Ishikawa (cell line): ENCODE measurements around the gene CTPS2.

Experiments
- CEBPB ChIP-seq: IDR thresholded peaks from 2 replicates; pipeline ENCODE4 v1.6.1; 2012
- CREB1 ChIP-seq: IDR thresholded peaks from 2 replicates; pipeline ENCODE4 v1.6.1; 2012; ENCODE audit warnings: low read depth
- EGR1 ChIP-seq: IDR thresholded peaks from 2 replicates; pipeline ENCODE4 v1.6.1; 2012
- EP300 ChIP-seq: IDR thresholded peaks from 2 replicates; pipeline ENCODE4 v1.6.1; 2012; ENCODE audit warnings: borderline replicate concordance
- FOXM1 ChIP-seq: IDR thresholded peaks from 2 replicates; pipeline ENCODE4 v1.6.1; 2012; ENCODE audit warnings: low read depth, borderline replicate concordance
- NFIC ChIP-seq: IDR thresholded peaks from 2 replicates; pipeline ENCODE4 v1.6.1; 2012
- RAD21 ChIP-seq: IDR thresholded peaks from 2 replicates; pipeline ENCODE4 v1.6.1; 2012; ENCODE audit warnings: low read depth
- TAF1 ChIP-seq: IDR thresholded peaks from 2 replicates; pipeline ENCODE4 v1.6.1; 2012; ENCODE audit warnings: low read depth, mild to moderate bottlenecking
- TCF12 ChIP-seq: IDR thresholded peaks from 2 replicates; pipeline ENCODE4 v1.6.1; 2012; ENCODE audit warnings: low read depth
- TEAD4 ChIP-seq: IDR thresholded peaks from 2 replicates; pipeline ENCODE4 v1.6.1; 2012
- YY1 ChIP-seq: IDR thresholded peaks from 2 replicates; pipeline ENCODE4 v1.6.1; 2012; ENCODE audit warnings: low read depth
- ZBTB7A ChIP-seq: IDR thresholded peaks from 2 replicates; pipeline ENCODE4 v1.6.1; 2012; ENCODE audit warnings: low read depth
- TF ChIP-seq, protein P1 (sequence below): IDR thresholded peaks from 2 replicates; pipeline ENCODE4 v1.6.1; 2012
- TF ChIP-seq, protein P2 (sequence below): IDR thresholded peaks from 2 replicates; pipeline ENCODE4 v1.6.1; 2012
- TF ChIP-seq, protein P3 (sequence below): IDR thresholded peaks from 2 replicates; pipeline ENCODE4 v1.6.1; 2012; ENCODE audit warnings: low read depth, mild to moderate bottlenecking

The CTPS2 gene

DNA sequence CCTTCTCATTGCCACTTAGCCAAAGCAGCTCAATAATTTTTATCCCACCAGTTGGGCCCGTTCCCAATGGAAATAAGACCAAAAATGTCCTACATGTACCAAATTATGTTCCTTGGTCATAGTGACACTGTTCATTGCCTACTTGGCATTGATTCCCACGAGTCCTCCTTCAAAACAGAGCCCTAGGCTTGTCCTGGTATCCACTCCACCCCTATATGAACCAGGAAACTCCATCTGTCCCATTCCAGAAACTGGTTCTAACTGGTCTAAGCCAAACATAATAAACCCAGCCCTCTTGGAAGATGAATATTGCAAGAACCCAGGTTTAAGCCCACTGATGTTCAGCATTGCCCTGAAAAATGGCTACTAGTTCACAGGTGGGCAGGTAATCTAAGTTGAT is 93.4 kb downstream of the CTPS2 start:
- TF ChIP-seq, protein P1, sequence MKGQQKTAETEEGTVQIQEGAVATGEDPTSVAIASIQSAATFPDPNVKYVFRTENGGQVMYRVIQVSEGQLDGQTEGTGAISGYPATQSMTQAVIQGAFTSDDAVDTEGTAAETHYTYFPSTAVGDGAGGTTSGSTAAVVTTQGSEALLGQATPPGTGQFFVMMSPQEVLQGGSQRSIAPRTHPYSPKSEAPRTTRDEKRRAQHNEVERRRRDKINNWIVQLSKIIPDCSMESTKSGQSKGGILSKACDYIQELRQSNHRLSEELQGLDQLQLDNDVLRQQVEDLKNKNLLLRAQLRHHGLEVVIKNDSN = no peak
- TF ChIP-seq RAD21 (no peak), CEBPB (no peak), EGR1 (no peak), EP300 (no peak), TAF1 (no peak), NFIC (no peak), ZBTB7A (no peak), FOXM1 (no peak), CREB1 (no peak), TCF12 (no peak)
- TF ChIP-seq, protein P2, sequence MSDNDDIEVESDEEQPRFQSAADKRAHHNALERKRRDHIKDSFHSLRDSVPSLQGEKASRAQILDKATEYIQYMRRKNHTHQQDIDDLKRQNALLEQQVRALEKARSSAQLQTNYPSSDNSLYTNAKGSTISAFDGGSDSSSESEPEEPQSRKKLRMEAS = no peak
- TF ChIP-seq, protein P3, sequence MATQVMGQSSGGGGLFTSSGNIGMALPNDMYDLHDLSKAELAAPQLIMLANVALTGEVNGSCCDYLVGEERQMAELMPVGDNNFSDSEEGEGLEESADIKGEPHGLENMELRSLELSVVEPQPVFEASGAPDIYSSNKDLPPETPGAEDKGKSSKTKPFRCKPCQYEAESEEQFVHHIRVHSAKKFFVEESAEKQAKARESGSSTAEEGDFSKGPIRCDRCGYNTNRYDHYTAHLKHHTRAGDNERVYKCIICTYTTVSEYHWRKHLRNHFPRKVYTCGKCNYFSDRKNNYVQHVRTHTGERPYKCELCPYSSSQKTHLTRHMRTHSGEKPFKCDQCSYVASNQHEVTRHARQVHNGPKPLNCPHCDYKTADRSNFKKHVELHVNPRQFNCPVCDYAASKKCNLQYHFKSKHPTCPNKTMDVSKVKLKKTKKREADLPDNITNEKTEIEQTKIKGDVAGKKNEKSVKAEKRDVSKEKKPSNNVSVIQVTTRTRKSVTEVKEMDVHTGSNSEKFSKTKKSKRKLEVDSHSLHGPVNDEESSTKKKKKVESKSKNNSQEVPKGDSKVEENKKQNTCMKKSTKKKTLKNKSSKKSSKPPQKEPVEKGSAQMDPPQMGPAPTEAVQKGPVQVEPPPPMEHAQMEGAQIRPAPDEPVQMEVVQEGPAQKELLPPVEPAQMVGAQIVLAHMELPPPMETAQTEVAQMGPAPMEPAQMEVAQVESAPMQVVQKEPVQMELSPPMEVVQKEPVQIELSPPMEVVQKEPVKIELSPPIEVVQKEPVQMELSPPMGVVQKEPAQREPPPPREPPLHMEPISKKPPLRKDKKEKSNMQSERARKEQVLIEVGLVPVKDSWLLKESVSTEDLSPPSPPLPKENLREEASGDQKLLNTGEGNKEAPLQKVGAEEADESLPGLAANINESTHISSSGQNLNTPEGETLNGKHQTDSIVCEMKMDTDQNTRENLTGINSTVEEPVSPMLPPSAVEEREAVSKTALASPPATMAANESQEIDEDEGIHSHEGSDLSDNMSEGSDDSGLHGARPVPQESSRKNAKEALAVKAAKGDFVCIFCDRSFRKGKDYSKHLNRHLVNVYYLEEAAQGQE = no peak

DNA sequence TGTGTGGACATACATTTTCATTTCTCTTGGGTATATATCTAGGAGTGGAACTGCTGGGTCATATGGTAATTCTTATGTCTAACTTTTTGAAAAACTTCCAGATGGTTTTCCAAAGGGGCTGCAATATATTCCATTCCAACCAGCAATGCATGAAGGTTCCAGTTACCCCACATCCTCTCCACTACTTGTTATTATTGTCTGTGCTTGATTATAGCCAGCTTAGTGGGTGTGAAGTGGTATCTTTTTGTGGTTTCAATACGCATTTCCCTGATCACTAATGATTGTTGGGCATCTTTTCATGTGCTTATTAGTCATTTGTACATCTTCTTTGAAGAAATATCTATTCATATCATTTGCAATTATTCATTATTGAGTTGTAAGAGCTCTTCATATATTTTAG is 94.0 kb downstream of the CTPS2 start:
- no peak for TF ChIP-seq TEAD4
- no peak for TF ChIP-seq EGR1
- TF ChIP-seq CREB1 = no peak
- no peak for TF ChIP-seq YY1
- no peak for TF ChIP-seq RAD21
- TF ChIP-seq, protein P3 = no peak
- TF ChIP-seq, protein P2 = no peak
- TF ChIP-seq TCF12 = no peak
- no peak for TF ChIP-seq TAF1
- TF ChIP-seq, protein P1 = no peak
- no peak for TF ChIP-seq FOXM1
- TF ChIP-seq ZBTB7A = no peak
- no peak for TF ChIP-seq EP300

DNA sequence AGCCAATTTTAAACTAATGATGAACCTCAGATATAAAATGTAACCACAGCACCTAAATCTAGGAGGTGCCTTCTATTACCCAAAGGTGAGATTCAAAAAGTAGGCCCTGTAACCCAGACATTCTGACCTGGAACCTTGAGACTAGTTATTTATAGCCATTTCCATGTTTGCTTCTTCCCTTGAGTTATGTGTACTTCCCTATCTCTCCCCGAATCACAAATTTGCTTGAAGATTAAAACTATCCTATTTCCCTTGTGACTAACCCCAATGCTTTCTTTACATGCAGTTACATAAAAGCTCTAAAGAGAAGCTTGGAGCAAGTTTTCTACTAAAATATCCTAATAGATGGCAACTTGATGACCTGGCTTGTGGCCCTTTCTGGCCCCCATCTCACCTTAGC is 95.1 kb downstream of the CTPS2 start:
- no peak for TF ChIP-seq CEBPB
- TF ChIP-seq EGR1 = no peak
- no peak for TF ChIP-seq TCF12
- TF ChIP-seq ZBTB7A = no peak
- TF ChIP-seq EP300 = no peak
- TF ChIP-seq, protein P3 = no peak
- no peak for TF ChIP-seq YY1
- no peak for TF ChIP-seq NFIC
- TF ChIP-seq RAD21 = no peak
- TF ChIP-seq, protein P1 = no peak

DNA sequence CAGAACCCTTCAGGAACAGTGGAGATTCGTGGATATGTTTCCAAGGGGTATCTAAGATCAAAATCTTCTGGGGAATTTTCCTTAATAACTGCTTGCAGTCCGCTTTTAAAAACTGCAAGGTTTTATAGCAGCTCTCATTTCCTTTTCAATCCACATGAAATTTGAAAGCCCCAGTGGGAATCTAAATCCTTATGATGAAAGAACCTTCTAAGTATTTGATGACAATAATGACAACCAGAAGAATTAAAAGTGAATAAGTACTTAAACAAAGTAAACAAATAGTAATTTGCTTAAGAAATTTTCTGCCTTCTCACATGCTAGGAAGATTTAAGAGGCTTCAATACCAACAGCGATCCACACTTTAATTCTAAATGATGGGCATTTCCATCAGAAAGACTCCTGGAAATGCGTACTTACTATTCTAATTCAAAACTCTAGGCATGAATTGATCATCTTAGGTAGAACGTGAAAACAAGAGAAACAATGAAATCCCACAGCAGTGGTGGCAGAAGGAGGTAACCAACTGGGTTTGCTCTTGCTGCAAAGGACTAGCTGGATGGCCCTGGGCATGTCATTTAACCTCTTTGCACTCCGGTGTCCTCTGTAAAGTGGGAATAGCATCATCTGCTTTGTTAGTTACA is 100.1 kb downstream of the CTPS2 start:
- TF ChIP-seq, protein P1 = no peak
- no peak for TF ChIP-seq EGR1
- no peak for TF ChIP-seq TEAD4
- TF ChIP-seq YY1 = no peak
- no peak for TF ChIP-seq NFIC
- no peak for TF ChIP-seq EP300
- TF ChIP-seq TAF1 = no peak
- no peak for TF ChIP-seq CEBPB
- TF ChIP-seq RAD21 = no peak
- TF ChIP-seq, protein P3 = no peak
- no peak for TF ChIP-seq FOXM1
- TF ChIP-seq ZBTB7A = no peak
- no peak for TF ChIP-seq TCF12
